Measurements from ENCODE around the gene KRTAP13-3.

KRTAP13-3 gene, protein sequence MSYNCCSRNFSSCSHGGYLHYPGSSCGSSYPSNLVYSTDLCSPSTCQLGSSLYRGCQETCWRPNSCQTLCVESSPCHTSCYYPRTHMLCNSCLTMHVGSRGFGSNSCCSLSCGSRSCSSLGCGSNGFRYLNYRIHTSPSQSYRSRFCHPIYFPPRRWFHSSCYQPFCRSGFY

GRCh38 chr21:30425826-30426225 lies at the start of gene KRTAP13-3:
Gene KRTAP13-3 (minus strand): TSS chr21:30425926. CDS start chr21:30425912, 14 bp downstream.
- no peak for TF ChIP-seq CTCF (IDR thresholded peaks at IDR 0.05; ENCODE audit: insufficient read depth, low read depth, low read length, missing control alignments)
- H3K4me3 ChIP-seq (ENCODE audit: low read length) = no peak within 1 kb of the TSS
- DNase-seq (ENCODE audit: low read depth) = no peak

GRCh38 chr21:30468900-30469714 lies 43.4 kb upstream of the KRTAP13-3 start:
- no peak overlapping the region for H3K4me3 ChIP-seq (ENCODE audit: low read length)
- no peak for TF ChIP-seq CTCF (IDR thresholded peaks at IDR 0.05; ENCODE audit: insufficient read depth, low read depth, low read length, missing control alignments)
- no peak for DNase-seq (ENCODE audit: low read depth)

- peak; percentile 73 for TF ChIP-seq CTCF (IDR thresholded peaks at IDR 0.05; ENCODE audit: insufficient read depth, low read depth, low read length, missing control alignments)
- H3K4me3 ChIP-seq (ENCODE audit: low read length) = no peak overlapping the region
- DNase-seq (ENCODE audit: low read depth) = peak; percentile 30
Observed at GRCh38 chr21:30463713-30464112, 38.0 kb upstream of the KRTAP13-3 start.

DNA sequence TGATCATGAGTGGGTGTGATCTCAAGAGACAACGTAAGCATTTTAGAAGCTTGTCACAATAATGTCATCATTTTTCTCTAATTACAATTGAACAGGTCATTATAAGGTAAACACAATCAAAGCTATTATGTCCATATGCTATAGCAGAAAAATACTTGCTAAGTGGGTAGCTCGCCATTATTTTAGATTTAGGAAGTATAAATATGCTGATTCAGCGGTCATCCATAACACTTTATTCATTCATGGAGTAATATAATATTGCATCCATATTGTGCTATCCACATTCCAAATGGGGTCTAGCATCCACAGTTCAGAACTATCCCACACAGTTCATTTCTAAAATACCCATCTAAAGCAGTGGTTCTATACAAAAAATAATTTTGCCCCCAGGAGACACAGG lies 22.8 kb upstream of the KRTAP13-3 start:
- DNase-seq (ENCODE audit: low read depth) = no peak
- no peak for TF ChIP-seq CTCF (IDR thresholded peaks at IDR 0.05; ENCODE audit: insufficient read depth, low read depth, low read length, missing control alignments)
- no peak overlapping the region for H3K4me3 ChIP-seq (ENCODE audit: low read length)

- no peak overlapping the region for H3K4me3 ChIP-seq (ENCODE audit: low read length)
- DNase-seq (ENCODE audit: low read depth) = no peak
- no peak for TF ChIP-seq CTCF (IDR thresholded peaks at IDR 0.05; ENCODE audit: insufficient read depth, low read depth, low read length, missing control alignments)
Observed at GRCh38 chr21:30447056-30447455, 21.3 kb upstream of the KRTAP13-3 start.

DNA sequence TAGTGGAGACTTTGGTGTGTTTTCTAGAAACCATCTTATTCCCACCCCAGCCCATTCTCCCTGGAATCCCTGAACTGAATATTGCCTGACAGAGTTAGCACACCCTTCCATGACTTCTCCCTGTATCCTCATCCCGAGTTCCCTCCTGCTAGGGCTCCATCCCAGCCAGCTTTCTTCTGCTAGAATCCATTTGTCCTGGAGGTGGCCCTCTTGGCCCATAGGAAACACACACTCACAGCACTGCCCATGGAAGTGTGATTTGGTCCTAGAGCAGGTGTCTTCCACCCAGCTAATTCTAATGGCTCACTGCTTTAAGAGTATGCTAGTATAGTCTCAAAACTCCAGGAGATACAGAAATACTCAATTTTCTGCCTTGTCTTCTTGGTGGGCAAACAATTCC lies 18.5 kb upstream of the KRTAP13-3 start:
- no peak overlapping the region for H3K4me3 ChIP-seq (ENCODE audit: low read length)
- peak; percentile 6 for DNase-seq (ENCODE audit: low read depth)
- peak; percentile 33 for TF ChIP-seq CTCF (IDR thresholded peaks at IDR 0.05; ENCODE audit: insufficient read depth, low read depth, low read length, missing control alignments)
